PC-9 (cell line): Measurements from ENCODE around the gene UGT3A1. TPM values are rescaled to one million over a fixed set of nuclear protein-coding genes. Genes with fewer than 3 reads are reported as not detected.

Experiments used
- BruUV-seq: library from RNA; stranded (reverse); fragments of 400-500 nt; replicated peaks from 2 replicates; lab custom pipeline; 2021; lab: Mats Ljungman, UMichigan
- CTCF ChIA-PET: fragments of 300-600 bp; sonication (Branson Sonifier 250); formaldehyde crosslinking; loops from one replicate; lab custom pipeline; 2022; ENCODE audit warnings: antibody characterized with exemption; lab: Charles Lee
- POLR2A ChIA-PET: fragments of 300-600 bp; sonication (Branson Sonifier 250); formaldehyde crosslinking; loops from one replicate; lab custom pipeline; 2022; ENCODE audit warnings: antibody characterized with exemption; ENCODE audit not compliant: unreplicated experiment; lab: Charles Lee
- DNase-seq, 2 experiments: peaks; one replicate each; pipeline versions ENCODE4 v3.0.0 to v3.0.0-alpha.2; 2015 to 2022; ENCODE audit warnings: mixed read lengths in 1 of 2
- H2AFZ ChIP-seq: fragments of 200-600 bp; sonication (generic); 2 replicates; pipeline ENCODE4 v1.8.1; 2017; ENCODE audit warnings: antibody characterized with exemption
- H3F3A ChIP-seq: fragments of 200-600 bp; sonication (generic); 2 replicates; pipeline ENCODE4 v1.8.1; 2017; ENCODE audit warnings: antibody characterized with exemption, mild to moderate bottlenecking, low read depth; ENCODE audit not compliant: insufficient read depth
- H3K27ac ChIP-seq: fragments of 200-600 bp; sonication (generic); 2 replicates; pipeline ENCODE4 v1.6.1; 2016; ENCODE audit warnings: mixed run types
- H3K27me3 ChIP-seq: fragments of 200-600 bp; sonication (generic); 2 replicates; pipeline ENCODE4 v1.6.1; 2016; ENCODE audit warnings: low read depth, mixed run types; ENCODE audit not compliant: insufficient read depth
- H3K36me3 ChIP-seq: fragments of 200-600 bp; sonication (generic); 2 replicates; pipeline ENCODE4 v1.6.1; 2016; ENCODE audit warnings: low read depth, mixed run types
- H3K4me1 ChIP-seq: fragments of 200-600 bp; sonication (generic); replicated peaks from 2 replicates; pipeline ENCODE4 v1.6.1; 2016; ENCODE audit warnings: mixed run types; ENCODE audit not compliant: insufficient read depth
- H3K4me2 ChIP-seq: fragments of 200-600 bp; sonication (generic); 2 replicates; pipeline ENCODE4 v1.6.1; 2017; ENCODE audit warnings: mixed run types
- H3K4me3 ChIP-seq: fragments of 200-600 bp; sonication (generic); 2 replicates; pipeline ENCODE4 v1.6.1; 2016; ENCODE audit warnings: mixed run types
- H3K79me2 ChIP-seq: fragments of 200-600 bp; sonication (generic); 2 replicates; pipeline ENCODE4 v1.6.1; 2017; ENCODE audit warnings: low read depth, mixed run types
- H3K9me2 ChIP-seq: fragments of 200-600 bp; sonication (generic); 2 replicates; pipeline ENCODE4 v1.8.1; 2017; ENCODE audit warnings: mild to moderate bottlenecking; ENCODE audit not compliant: insufficient read depth
- H3K9me3 ChIP-seq: fragments of 200-600 bp; sonication (generic); 2 replicates; pipeline ENCODE4 v1.8.1; 2016; ENCODE audit warnings: low read depth; ENCODE audit not compliant: insufficient read depth
- H4K20me1 ChIP-seq: fragments of 200-600 bp; sonication (generic); 2 replicates; pipeline ENCODE4 v1.8.1; 2017; ENCODE audit not compliant: insufficient read depth
- EZH2 ChIP-seq: fragments of 200-600 bp; sonication (generic); IDR thresholded peaks from 2 replicates; pipeline ENCODE4 v1.8.0; 2017; ENCODE audit warnings: antibody characterized with exemption, low read depth
- intact Hi-C: fragments of 100-400 bp; cut with micrococcal nuclease; formaldehyde crosslinking; loops from one replicate; pipeline ENCODE4 v1.10.0; 2022; ENCODE audit not compliant: unreplicated experiment
- total RNA-seq: library from RNA; stranded (reverse); gene quantifications from 2 replicates; pipeline ENCODE4 v1.2.3, GENCODE V29; 2021
- TF ChIP-seq, protein P1 (sequence below): fragments of 200-600 bp; sonication (generic); conservative IDR thresholded peaks from 2 replicates; pipeline ENCODE4 v1.6.1; 2017; ENCODE audit warnings: mixed run types, antibody characterized with exemption, mild to moderate bottlenecking, moderate library complexity

Gene UGT3A1
- total RNA-seq, 1 experiment from 2014 or later = not detected

DNA sequence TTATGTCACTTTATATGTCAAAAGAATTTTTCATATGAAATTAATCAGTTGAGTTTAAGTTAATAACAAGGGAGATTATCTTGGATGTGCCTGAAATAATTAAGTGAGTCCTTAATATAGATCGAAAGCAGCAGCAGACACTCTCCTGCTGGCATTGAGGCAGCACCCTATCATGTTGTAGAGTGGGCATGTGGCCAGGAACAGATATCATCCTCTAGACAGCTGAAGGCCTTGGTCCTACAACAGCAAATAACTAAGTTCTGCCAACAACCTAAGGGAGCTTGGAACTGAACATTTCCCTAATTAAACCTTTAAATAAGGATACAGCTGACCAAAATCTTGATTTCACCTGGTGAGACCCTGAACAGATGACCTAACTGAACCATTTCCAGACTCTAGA lies 25.8 kb upstream of the UGT3A1 start:
- H3F3A ChIP-seq = no peaks in the 10 kb centered on the region
- H3K4me2 ChIP-seq = no peak overlapping the region
- H3K79me2 ChIP-seq = no peaks in the 10 kb centered on the region
- H3K27me3 ChIP-seq = no peaks in the 10 kb centered on the region
- H4K20me1 ChIP-seq = no peaks in the 10 kb centered on the region
- H3K9me3 ChIP-seq = no peaks in the 10 kb centered on the region; the same call in 1 of the 2 replicates
- ChIA-PET CTCF (no interaction called here), POLR2A (no interaction called here)
- TF ChIP-seq, protein P1, sequence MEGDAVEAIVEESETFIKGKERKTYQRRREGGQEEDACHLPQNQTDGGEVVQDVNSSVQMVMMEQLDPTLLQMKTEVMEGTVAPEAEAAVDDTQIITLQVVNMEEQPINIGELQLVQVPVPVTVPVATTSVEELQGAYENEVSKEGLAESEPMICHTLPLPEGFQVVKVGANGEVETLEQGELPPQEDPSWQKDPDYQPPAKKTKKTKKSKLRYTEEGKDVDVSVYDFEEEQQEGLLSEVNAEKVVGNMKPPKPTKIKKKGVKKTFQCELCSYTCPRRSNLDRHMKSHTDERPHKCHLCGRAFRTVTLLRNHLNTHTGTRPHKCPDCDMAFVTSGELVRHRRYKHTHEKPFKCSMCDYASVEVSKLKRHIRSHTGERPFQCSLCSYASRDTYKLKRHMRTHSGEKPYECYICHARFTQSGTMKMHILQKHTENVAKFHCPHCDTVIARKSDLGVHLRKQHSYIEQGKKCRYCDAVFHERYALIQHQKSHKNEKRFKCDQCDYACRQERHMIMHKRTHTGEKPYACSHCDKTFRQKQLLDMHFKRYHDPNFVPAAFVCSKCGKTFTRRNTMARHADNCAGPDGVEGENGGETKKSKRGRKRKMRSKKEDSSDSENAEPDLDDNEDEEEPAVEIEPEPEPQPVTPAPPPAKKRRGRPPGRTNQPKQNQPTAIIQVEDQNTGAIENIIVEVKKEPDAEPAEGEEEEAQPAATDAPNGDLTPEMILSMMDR = no peak
- no peak for TF ChIP-seq EZH2
- H3K27ac ChIP-seq = no peak overlapping the region
- intact Hi-C loops = no loop called here
- H3K4me3 ChIP-seq = no peak overlapping the region
- BruUV-seq = no TSS peak
- no peak overlapping the region for H2AFZ ChIP-seq
- H3K36me3 ChIP-seq = no peaks in the 10 kb centered on the region
- H3K9me2 ChIP-seq = no peaks in the 10 kb centered on the region; the same call in 1 of the 2 replicates
- H3K4me1 ChIP-seq = no peaks in the 10 kb centered on the region
- DNase-seq = no peak

GRCh38 chr5:36013182-36013581 lies 22.0 kb upstream of the UGT3A1 start:
- Histone ChIP-seq H2AFZ (no peak overlapping the region), H3K4me2 (no peak overlapping the region), H3K9me2 (no peaks in the 10 kb centered on the region), H3F3A (no peaks in the 10 kb centered on the region), H3K9me3 (no peaks in the 10 kb centered on the region; the same call in 1 of the 2 replicates), H3K36me3 (no peaks in the 10 kb centered on the region), H4K20me1 (no peaks in the 10 kb centered on the region), H3K27me3 (no peaks in the 10 kb centered on the region), H3K4me1 (no peaks in the 10 kb centered on the region), H3K4me3 (no peak overlapping the region), H3K79me2 (no peaks in the 10 kb centered on the region), H3K27ac (no peak overlapping the region)
- DNase-seq = no peak
- TF ChIP-seq, protein P1 = no peak
- no peak for TF ChIP-seq EZH2
- ChIA-PET POLR2A (no interaction called here), CTCF (no interaction called here)
- no TSS peak for BruUV-seq
- intact Hi-C loops = no loop called here

GRCh38 chr5:36009698-36010097 lies 18.5 kb upstream of the UGT3A1 start:
- peak in 1 of 2 experiments; percentile 9 for DNase-seq
- Histone ChIP-seq H3K9me3 (no peaks in the 10 kb centered on the region; the same call in 1 of the 2 replicates), H3K27ac (no peak overlapping the region), H3K4me3 (no peak overlapping the region), H3K4me1 (no peaks in the 10 kb centered on the region), H2AFZ (no peak overlapping the region), H4K20me1 (no peaks in the 10 kb centered on the region), H3K9me2 (no peaks in the 10 kb centered on the region), H3F3A (no peaks in the 10 kb centered on the region), H3K36me3 (no peaks in the 10 kb centered on the region), H3K4me2 (no peak overlapping the region), H3K79me2 (no peaks in the 10 kb centered on the region), H3K27me3 (no peaks in the 10 kb centered on the region)
- ChIA-PET POLR2A (no interaction called here), CTCF (no interaction called here)
- intact Hi-C loops = no loop called here
- TF ChIP-seq, protein P1 = no peak
- TF ChIP-seq EZH2 = no peak
- no TSS peak for BruUV-seq
